ENCODE measurements around the gene KIF13A. TPM values are rescaled to one million over a fixed set of nuclear protein-coding genes. Genes with fewer than 3 reads are reported as not detected.

Gene KIF13A
- total RNA-seq, 4 donors from 2014 or later: 63.8 to 86.3 (median 78.2) TPM

GRCh38 chr6:17714177-17714576 is 273.3 kb downstream of the KIF13A start:
- DNase-seq (ENCODE audit: extremely low spot score): no peak
- no peak overlapping the region for H3K27ac ChIP-seq (replicated peaks in 1 of 4)
- no peak for TF ChIP-seq EP300 (IDR thresholded peaks at IDR 0.05)
- TF ChIP-seq CTCF (IDR thresholded peaks at IDR 0.05): no peak
- no peak for TF ChIP-seq POLR2A (IDR thresholded peaks at IDR 0.05; ENCODE audit: low read depth)
- no peak for TF ChIP-seq POLR2AphosphoS5 (IDR thresholded peaks at IDR 0.05)
- no peaks in the 10 kb centered on the region for H3K9me3 ChIP-seq
- intact Hi-C loops (cut with DNase I): no loop called here
- H3K4me1 ChIP-seq: no peaks in the 10 kb centered on the region
- no peaks in the 10 kb centered on the region for H3K36me3 ChIP-seq
- no peaks in the 10 kb centered on the region for H3K27me3 ChIP-seq
- H3K4me3 ChIP-seq: no peak overlapping the region

GRCh38 chr6:17712576-17712975 is 274.9 kb downstream of the KIF13A start:
- WGBS: 40% methylated on average over 1 of the region's 1 CpG
- Histone ChIP-seq H3K27ac (replicated peaks in 1 of 4) (no peak overlapping the region), H3K27me3 (no peaks in the 10 kb centered on the region), H3K4me1 (peaks cover 0 to under 1% (median 0%) of the 10 kb centered on the region in 4 donors), H3K36me3 (no peaks in the 10 kb centered on the region), H3K9me3 (no peaks in the 10 kb centered on the region), H3K4me3 (no peak overlapping the region)
- intact Hi-C loops (cut with DNase I): no loop called here
- no peak for DNase-seq (ENCODE audit: extremely low spot score)
- no peak for TF ChIP-seq POLR2A (IDR thresholded peaks at IDR 0.05; ENCODE audit: low read depth)
- no peak for TF ChIP-seq EP300 (IDR thresholded peaks at IDR 0.05)
- no peak for TF ChIP-seq CTCF (IDR thresholded peaks at IDR 0.05)
- TF ChIP-seq POLR2AphosphoS5 (IDR thresholded peaks at IDR 0.05): no peak

- 79% methylated on average over 3 of the region's 3 CpGs for WGBS
- no peaks in the 10 kb centered on the region for H3K36me3 ChIP-seq
- H3K4me1 ChIP-seq: peaks cover 0 to 6% (median 0%) of the 10 kb centered on the region in 4 donors
Measured at GRCh38 chr6:17710331-17710730, 277.1 kb downstream of the KIF13A start.

GRCh38 chr6:17709476-17709875 is 278.0 kb downstream of the KIF13A start:
- Histone ChIP-seq H3K9me3 (no peaks in the 10 kb centered on the region), H3K4me3 (no peak overlapping the region), H3K27me3 (no peaks in the 10 kb centered on the region), H3K4me1 (peaks cover 6 to 13% (median 7%) of the 10 kb centered on the region in 4 donors), H3K27ac (replicated peaks in 1 of 4) (no peak overlapping the region), H3K36me3 (no peaks in the 10 kb centered on the region)
- WGBS: 96% methylated on average over 2 of the region's 2 CpGs
- intact Hi-C loops (cut with DNase I): loop anchor here (10.0 kb wide), 2 partner anchors 105 to 445 kb away; partner anchors contain the start of genes FAM8A1, KDM1B and TPMT
- no peak for TF ChIP-seq CTCF (IDR thresholded peaks at IDR 0.05)
- no peak for TF ChIP-seq EP300 (IDR thresholded peaks at IDR 0.05)
- TF ChIP-seq POLR2A (IDR thresholded peaks at IDR 0.05; ENCODE audit: low read depth): no peak
- DNase-seq (ENCODE audit: extremely low spot score): no peak

More at GRCh38 chr6:17710331-17710730, 277.1 kb downstream of the KIF13A start:
- Histone ChIP-seq H3K27me3 (no peaks in the 10 kb centered on the region), H3K4me3 (no peak overlapping the region), H3K9me3 (no peaks in the 10 kb centered on the region), H3K27ac (replicated peaks in 1 of 4) (no peak overlapping the region)
- TF ChIP-seq POLR2A (IDR thresholded peaks at IDR 0.05; ENCODE audit: low read depth) (no peak), POLR2AphosphoS5 (IDR thresholded peaks at IDR 0.05) (no peak), CTCF (IDR thresholded peaks at IDR 0.05) (no peak), EP300 (IDR thresholded peaks at IDR 0.05) (no peak)
- no peak for DNase-seq (ENCODE audit: extremely low spot score)
- intact Hi-C loops (cut with DNase I): no loop called here

Small RNAs within 50 kb of the gene (small RNA-seq; reads per million reads assigned to genes)
- gene RF00019: 0 reads per million in 3 donors
- 14.1 to 55.9 (median 18.4) reads per million in 3 donors for gene RNA5SP204

Other genes with a start within 250 kb of the KIF13A start
- 1 to 10 TPM in 2 of 4 donors, under 1 TPM in 2; 0.50 to 1.2 (median 0.93) TPM for gene NHLRC1, start 135.0 kb upstream of the KIF13A start, total RNA-seq
- 1 to 10 TPM; 6.3 to 9.6 (median 8.4) TPM for gene TPMT, start 167.4 kb upstream of the KIF13A start, total RNA-seq
- 10 to 100 TPM; 10.3 to 13.2 (median 11.7) TPM for gene KDM1B, start 167.8 kb upstream of the KIF13A start, total RNA-seq